OCI-LY7 (cell line): ENCODE results near the gene PLA2G2D.

Experiments used
- EZH2phosphoT487 ChIP-seq: fragments of 200-600 bp; sonication (generic); IDR thresholded peaks from 2 replicates; pipeline ENCODE4 v1.6.1; 2018; ENCODE audit warnings: low read depth, borderline replicate concordance, mild to moderate bottlenecking, mixed run types, antibody characterized with exemption, low read length, moderate library complexity, mixed read lengths
- TF ChIP-seq, protein P1 (sequence below): fragments of 200-600 bp; sonication (generic); conservative IDR thresholded peaks from 2 replicates; pipeline ENCODE4 v1.5.1; 2014; ENCODE audit warnings: mild to moderate bottlenecking, antibody characterized with exemption, low read length, moderate library complexity, mixed read lengths

DNA sequence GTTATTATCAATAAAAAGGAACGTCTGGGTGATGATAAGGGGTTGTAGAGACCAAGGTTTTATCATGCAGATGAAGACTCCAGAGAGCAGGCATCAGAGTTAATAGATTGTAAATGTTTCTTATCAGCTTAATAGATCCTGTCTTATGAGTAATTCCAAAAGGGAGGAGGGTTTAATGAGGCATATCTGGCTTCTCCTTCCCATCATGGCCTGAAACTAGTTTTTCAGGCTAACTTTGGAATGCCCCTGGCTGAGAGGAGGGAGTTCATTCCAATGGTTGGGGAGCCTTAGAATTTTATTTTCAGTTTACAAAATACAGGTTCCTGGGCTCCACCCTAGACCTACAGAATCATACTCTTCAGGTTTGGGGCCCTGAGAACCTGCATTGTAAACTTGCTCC lies 13.5 kb downstream of the PLA2G2D start:
- TF ChIP-seq, protein P1, sequence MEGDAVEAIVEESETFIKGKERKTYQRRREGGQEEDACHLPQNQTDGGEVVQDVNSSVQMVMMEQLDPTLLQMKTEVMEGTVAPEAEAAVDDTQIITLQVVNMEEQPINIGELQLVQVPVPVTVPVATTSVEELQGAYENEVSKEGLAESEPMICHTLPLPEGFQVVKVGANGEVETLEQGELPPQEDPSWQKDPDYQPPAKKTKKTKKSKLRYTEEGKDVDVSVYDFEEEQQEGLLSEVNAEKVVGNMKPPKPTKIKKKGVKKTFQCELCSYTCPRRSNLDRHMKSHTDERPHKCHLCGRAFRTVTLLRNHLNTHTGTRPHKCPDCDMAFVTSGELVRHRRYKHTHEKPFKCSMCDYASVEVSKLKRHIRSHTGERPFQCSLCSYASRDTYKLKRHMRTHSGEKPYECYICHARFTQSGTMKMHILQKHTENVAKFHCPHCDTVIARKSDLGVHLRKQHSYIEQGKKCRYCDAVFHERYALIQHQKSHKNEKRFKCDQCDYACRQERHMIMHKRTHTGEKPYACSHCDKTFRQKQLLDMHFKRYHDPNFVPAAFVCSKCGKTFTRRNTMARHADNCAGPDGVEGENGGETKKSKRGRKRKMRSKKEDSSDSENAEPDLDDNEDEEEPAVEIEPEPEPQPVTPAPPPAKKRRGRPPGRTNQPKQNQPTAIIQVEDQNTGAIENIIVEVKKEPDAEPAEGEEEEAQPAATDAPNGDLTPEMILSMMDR = no peak
- no peak for TF ChIP-seq EZH2phosphoT487
